ENCODE results near the gene ROS1. TPM values are rescaled to one million over a fixed set of nuclear protein-coding genes. Genes with fewer than 3 reads are reported as not detected.

The ROS1 gene
- total and polyA plus RNA-seq, 2 donors (not counting 1 experiment from before 2014, with no cell fraction given) = under 0.01 to 0.01 TPM

GRCh38 chr6:117351521-117351920, 74.2 kb downstream of the ROS1 start:
- Histone ChIP-seq H2AFZ (ENCODE audit: low read length) (no peak overlapping the region), H3K4me2 (ENCODE audit: extremely low read depth, insufficient read depth, low read length) (no peak overlapping the region), H3K4me1 (ENCODE audit: control insufficient read depth, extremely low read depth, insufficient read depth, low read length) (no peaks in the 10 kb centered on the region), H3K27me3 (ENCODE audit: control insufficient read depth, insufficient read depth, low read length) (no peaks in the 10 kb centered on the region), H3K9ac (ENCODE audit: insufficient read depth, low read length) (no peak overlapping the region), H3K79me2 (ENCODE audit: control insufficient read depth, insufficient read depth, low read length) (no peaks in the 10 kb centered on the region), H3K27ac (ENCODE audit: insufficient read depth, low read length) (no peak overlapping the region), H3K4me3 (replicated peaks in 1 of 4; ENCODE audit: control extremely low read depth in 1 of 4, insufficient read depth in 1 of 4, low read depth in 3 of 4, low read length in 4 of 4) (no peak overlapping the region), H4K20me1 (ENCODE audit: control insufficient read depth, extremely low read depth, insufficient read depth, low read length) (no peaks in the 10 kb centered on the region), H3K36me3 (ENCODE audit: control insufficient read depth, insufficient read depth, low read length) (no peaks in the 10 kb centered on the region), H3K9me3 (ENCODE audit: control insufficient read depth, insufficient read depth, low read depth, low read length) (no peaks in the 10 kb centered on the region)
- TF ChIP-seq EZH2 (IDR thresholded peaks at IDR 0.05; ENCODE audit: low read length, missing control alignments) = no peak
- no peak for DNase-seq (ENCODE audit: low read depth in 2 of 2)

GRCh38 chr6:117346142-117346930, 79.4 kb downstream of the ROS1 start:
- Histone ChIP-seq H3K79me2 (ENCODE audit: control insufficient read depth, insufficient read depth, low read length) (no peaks in the 10 kb centered on the region), H3K36me3 (ENCODE audit: control insufficient read depth, insufficient read depth, low read length) (no peaks in the 10 kb centered on the region), H3K9ac (ENCODE audit: insufficient read depth, low read length) (no peak overlapping the region), H3K27me3 (ENCODE audit: control insufficient read depth, insufficient read depth, low read length) (no peaks in the 10 kb centered on the region), H3K27ac (ENCODE audit: insufficient read depth, low read length) (no peak overlapping the region), H3K9me3 (ENCODE audit: control insufficient read depth, insufficient read depth, low read depth, low read length) (no peaks in the 10 kb centered on the region), H3K4me1 (ENCODE audit: control insufficient read depth, extremely low read depth, insufficient read depth, low read length) (no peaks in the 10 kb centered on the region), H3K4me2 (ENCODE audit: extremely low read depth, insufficient read depth, low read length) (no peak overlapping the region), H2AFZ (ENCODE audit: low read length) (no peak overlapping the region), H3K4me3 (replicated peaks in 1 of 4; ENCODE audit: control extremely low read depth in 1 of 4, insufficient read depth in 1 of 4, low read depth in 3 of 4, low read length in 4 of 4) (peak overlapping the region in 2 of 4 experiments; percentile 22 to 35), H4K20me1 (ENCODE audit: control insufficient read depth, extremely low read depth, insufficient read depth, low read length) (no peaks in the 10 kb centered on the region)
- no peak for TF ChIP-seq EZH2 (IDR thresholded peaks at IDR 0.05; ENCODE audit: low read length, missing control alignments)
- TF ChIP-seq CTCF (conservative IDR thresholded peaks at IDR 0.05 in 1 of 2, IDR thresholded peaks at IDR 0.05 in 1 of 2; ENCODE audit: low read depth in 1 of 2, low read length in 2 of 2) = peak; percentile 7 to 27
- peak; percentile 18 to 52 for DNase-seq (ENCODE audit: low read depth in 2 of 2)

- no peak overlapping the region for H3K9ac ChIP-seq (ENCODE audit: insufficient read depth, low read length)
- no peaks in the 10 kb centered on the region for H3K27me3 ChIP-seq (ENCODE audit: control insufficient read depth, insufficient read depth, low read length)
- H3K4me2 ChIP-seq (ENCODE audit: extremely low read depth, insufficient read depth, low read length) = no peak overlapping the region
- no peak overlapping the region for H3K4me3 ChIP-seq (replicated peaks in 1 of 4; ENCODE audit: control extremely low read depth in 1 of 4, insufficient read depth in 1 of 4, low read depth in 3 of 4, low read length in 4 of 4)
- no peaks in the 10 kb centered on the region for H3K9me3 ChIP-seq (ENCODE audit: control insufficient read depth, insufficient read depth, low read depth, low read length)
- no peak for DNase-seq (ENCODE audit: low read depth in 2 of 2)
- no peaks in the 10 kb centered on the region for H4K20me1 ChIP-seq (ENCODE audit: control insufficient read depth, extremely low read depth, insufficient read depth, low read length)
- H3K4me1 ChIP-seq (ENCODE audit: control insufficient read depth, extremely low read depth, insufficient read depth, low read length) = no peaks in the 10 kb centered on the region
- H3K79me2 ChIP-seq (ENCODE audit: control insufficient read depth, insufficient read depth, low read length) = no peaks in the 10 kb centered on the region
- no peak overlapping the region for H2AFZ ChIP-seq (ENCODE audit: low read length)
- no peak for TF ChIP-seq EZH2 (IDR thresholded peaks at IDR 0.05; ENCODE audit: low read length, missing control alignments)
- TF ChIP-seq CTCF (conservative IDR thresholded peaks at IDR 0.05 in 1 of 2, IDR thresholded peaks at IDR 0.05 in 1 of 2; ENCODE audit: low read depth in 1 of 2, low read length in 2 of 2) = no peak
- no peak overlapping the region for H3K27ac ChIP-seq (ENCODE audit: insufficient read depth, low read length)
- H3K36me3 ChIP-seq (ENCODE audit: control insufficient read depth, insufficient read depth, low read length) = no peaks in the 10 kb centered on the region
These were observed 80.5 kb downstream of the ROS1 start for GRCh38 chr6:117345292-117345610.
